Fibroblast of lung (primary cell): Measurements from ENCODE around the gene THSD7B.

ENCODE experiments used
- EZH2 ChIP-seq: IDR thresholded peaks from 2 replicates; pipeline ENCODE4 v1.5.1; 2012; ENCODE audit warnings: low read length, control low read depth, mild to moderate bottlenecking; ENCODE audit errors: missing control alignments
- TF ChIP-seq, protein P1 (sequence below), 2 donors: IDR thresholded peaks in 1 of 2; conservative IDR thresholded peaks in 1 of 2; 1 replicate in 1 of 2; 2 replicates in 1 of 2; pipeline ENCODE4 v1.5.1; 2011 to 2012; ENCODE audit warnings: low read length in 2 of 2, control low read depth in 1 of 2, inconsistent platforms in 1 of 2, low read depth in 1 of 2, mild to moderate bottlenecking in 1 of 2

DNA sequence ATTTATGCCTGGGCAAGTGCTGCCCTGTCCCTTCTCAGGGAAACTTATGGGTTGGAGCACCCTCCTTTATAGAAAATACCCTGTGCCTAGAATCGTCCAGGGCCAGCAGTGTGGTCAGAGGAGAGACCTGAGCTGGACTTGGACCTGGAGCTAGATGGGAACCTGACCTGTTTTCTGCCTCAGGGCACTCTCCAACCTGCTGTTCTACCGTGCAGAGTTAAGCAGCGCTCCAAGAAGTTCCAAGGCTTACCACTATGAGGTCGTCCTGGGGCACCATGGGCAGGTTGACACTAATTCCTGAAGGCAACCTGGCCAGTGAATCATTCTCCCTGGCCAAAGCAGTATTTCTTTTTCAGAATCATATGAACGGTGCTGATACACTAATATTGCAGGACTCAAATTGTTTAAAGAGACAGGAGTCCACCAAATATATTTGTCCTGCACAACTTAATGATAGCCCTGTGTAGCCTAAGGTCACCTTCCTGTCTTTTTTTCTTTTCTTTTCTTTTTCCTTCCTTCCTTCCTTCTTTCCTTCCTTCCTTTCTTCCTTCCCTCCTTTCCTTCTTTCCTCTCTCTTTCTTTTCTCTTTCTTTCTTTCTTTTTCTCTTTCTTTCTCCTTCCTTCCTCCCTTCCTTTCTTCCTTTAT, 743.5 kb downstream of the THSD7B start:
- TF ChIP-seq, protein P1, sequence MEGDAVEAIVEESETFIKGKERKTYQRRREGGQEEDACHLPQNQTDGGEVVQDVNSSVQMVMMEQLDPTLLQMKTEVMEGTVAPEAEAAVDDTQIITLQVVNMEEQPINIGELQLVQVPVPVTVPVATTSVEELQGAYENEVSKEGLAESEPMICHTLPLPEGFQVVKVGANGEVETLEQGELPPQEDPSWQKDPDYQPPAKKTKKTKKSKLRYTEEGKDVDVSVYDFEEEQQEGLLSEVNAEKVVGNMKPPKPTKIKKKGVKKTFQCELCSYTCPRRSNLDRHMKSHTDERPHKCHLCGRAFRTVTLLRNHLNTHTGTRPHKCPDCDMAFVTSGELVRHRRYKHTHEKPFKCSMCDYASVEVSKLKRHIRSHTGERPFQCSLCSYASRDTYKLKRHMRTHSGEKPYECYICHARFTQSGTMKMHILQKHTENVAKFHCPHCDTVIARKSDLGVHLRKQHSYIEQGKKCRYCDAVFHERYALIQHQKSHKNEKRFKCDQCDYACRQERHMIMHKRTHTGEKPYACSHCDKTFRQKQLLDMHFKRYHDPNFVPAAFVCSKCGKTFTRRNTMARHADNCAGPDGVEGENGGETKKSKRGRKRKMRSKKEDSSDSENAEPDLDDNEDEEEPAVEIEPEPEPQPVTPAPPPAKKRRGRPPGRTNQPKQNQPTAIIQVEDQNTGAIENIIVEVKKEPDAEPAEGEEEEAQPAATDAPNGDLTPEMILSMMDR (conservative IDR thresholded peaks at IDR 0.05 in 1 of 2, IDR thresholded peaks at IDR 0.05 in 1 of 2; ENCODE audit: low read depth in 1 of 2, low read length in 2 of 2) = no peak
- no peak for TF ChIP-seq EZH2
